GM18873 (cell line): ENCODE results near the gene STARD3.
A peak's percentile ranks its signal among the peaks of the same experiment; 100 is the strongest.
"Not testable (repeated sequence)": the region's sequence is repeated elsewhere in the genome, so short reads cannot be mapped to it uniquely, and the experiment has no call there.

ENCODE experiments used
- ATAC-seq: cut with Tn5 transposase; IDR thresholded peaks from one replicate; pipeline ENCODE4 v1.9.1; 2021; ENCODE audit warnings: mild to moderate bottlenecking, moderate library complexity, moderate number of reproducible peaks; ENCODE audit not compliant: unreplicated experiment, low FRiP score

STARD3 gene

GRCh38 chr17:39687101-39687545 is 50.2 kb downstream of the STARD3 start:
- no peak for ATAC-seq

GRCh38 chr17:39687546-39688474 is 50.9 kb downstream of the STARD3 start, which contains the start of gene PGAP3:
PGAP3 (minus strand) TSS chr17:39688057; CDS start chr17:39688014, 43 bp downstream.
- ATAC-seq: peak; percentile 70

- no peak for ATAC-seq
These were observed 51.5 kb downstream of the STARD3 start for GRCh38 chr17:39688475-39688835.

GRCh38 chr17:39688945-39689344 is 52.0 kb downstream of the STARD3 start:
- no peak for ATAC-seq

- no peak for ATAC-seq
These were observed 57.6 kb downstream of the STARD3 start for GRCh38 chr17:39694593-39694992.

- no peak for ATAC-seq
These were observed 58.1 kb downstream of the STARD3 start for GRCh38 chr17:39695089-39695474.

- ATAC-seq: no peak
These were observed 59.8 kb downstream of the STARD3 start for GRCh38 chr17:39696731-39697130.

- ATAC-seq: no peak
These were observed 61.0 kb downstream of the STARD3 start for GRCh38 chr17:39697961-39698360.

GRCh38 chr17:39699157-39699817 is 62.3 kb downstream of the STARD3 start:
- ATAC-seq: not testable (repeated sequence)

- ATAC-seq: no peak
These were observed 62.8 kb downstream of the STARD3 start, which contains the start of gene ERBB2 for GRCh38 chr17:39699818-39700147. ERBB2 (plus strand) TSS chr17:39700064; CDS start chr17:39700239, 175 bp downstream.

GRCh38 chr17:39700148-39700987 is 63.4 kb downstream of the STARD3 start:
- no peak for ATAC-seq

- ATAC-seq: no peak
These were observed 64.3 kb downstream of the STARD3 start for GRCh38 chr17:39701012-39701783.

GRCh38 chr17:39701784-39702422 is 65.0 kb downstream of the STARD3 start:
- ATAC-seq: no peak

GRCh38 chr17:39702901-39703893 is 66.3 kb downstream of the STARD3 start:
- ATAC-seq: no peak

- no peak for ATAC-seq
These were observed 67.0 kb downstream of the STARD3 start for GRCh38 chr17:39703913-39704312.

- no peak for ATAC-seq
These were observed 68.0 kb downstream of the STARD3 start for GRCh38 chr17:39704821-39705551.

- no peak for ATAC-seq
These were observed 68.9 kb downstream of the STARD3 start for GRCh38 chr17:39705786-39706348.
